Brain microvascular endothelial cell (primary cell): ENCODE results near the gene EMP3.
"Not testable (repeated sequence)": the region's sequence is repeated elsewhere in the genome, so short reads cannot be mapped to it uniquely, and the experiment has no call there.

Experiments used
- DNase-seq: peaks from one replicate; pipeline ENCODE4 v3.0.0-alpha.2; 2020
- H3K27ac ChIP-seq: fragments of 250-450 bp; sonication (Bioruptor Pico); 2 replicates; pipeline ENCODE4 v1.5.1; 2020; ENCODE audit warnings: mild to moderate bottlenecking, moderate library complexity
- H3K27me3 ChIP-seq: fragments of 250-450 bp; sonication (Bioruptor Pico); replicated peaks from 2 replicates; pipeline ENCODE4 v1.5.1; 2020; ENCODE audit warnings: mild to moderate bottlenecking
- H3K36me3 ChIP-seq: fragments of 250-450 bp; sonication (Bioruptor Pico); replicated peaks from 2 replicates; pipeline ENCODE4 v1.5.1; 2020; ENCODE audit warnings: mild to moderate bottlenecking
- H3K4me3 ChIP-seq: 2 replicates; pipeline ENCODE4 v1.5.1; 2011; ENCODE audit warnings: low read depth, mild to moderate bottlenecking, control low read depth, low read length, moderate library complexity
- CTCF ChIP-seq: IDR thresholded peaks from 2 replicates; pipeline ENCODE4 v1.5.1; 2011; ENCODE audit warnings: low read depth, mild to moderate bottlenecking, moderate library complexity, low read length, control low read depth, inconsistent platforms; ENCODE audit errors: missing control alignments
- in situ Hi-C: cut with HindIII; loops from 2 replicates; pipeline ENCODE4 v1.10.0; 2017; ENCODE audit warnings: low sequenced_read_pairs, low pct_ligation_motif_present

Gene EMP3

DNA sequence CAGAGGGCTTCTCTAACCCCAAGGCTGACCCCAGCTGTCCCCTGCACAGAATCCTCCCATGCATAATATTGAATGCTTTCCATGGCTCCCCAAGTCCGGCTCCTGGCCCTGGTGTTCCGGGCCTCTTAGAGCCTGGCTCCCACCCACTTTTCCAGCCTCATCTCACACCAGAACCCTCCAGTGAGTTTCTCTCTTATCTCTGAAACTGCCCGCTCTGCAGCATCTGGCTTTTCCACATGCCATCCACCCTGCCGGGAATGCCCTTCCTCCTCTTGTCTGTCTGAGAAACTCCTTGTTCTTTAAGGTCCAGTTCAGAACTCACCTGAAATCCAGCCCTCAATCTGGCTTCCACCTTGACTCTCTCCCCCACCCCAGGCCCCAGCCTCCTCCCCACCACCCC lies 45.6 kb downstream of the EMP3 start:
- no peak overlapping the region for H3K4me3 ChIP-seq
- H3K36me3 ChIP-seq: no peaks in the 10 kb centered on the region
- no peak overlapping the region for H3K27ac ChIP-seq
- H3K27me3 ChIP-seq: no peaks in the 10 kb centered on the region
- in situ Hi-C loops: no loop called here
- DNase-seq: no peak
- TF ChIP-seq CTCF: no peak

DNA sequence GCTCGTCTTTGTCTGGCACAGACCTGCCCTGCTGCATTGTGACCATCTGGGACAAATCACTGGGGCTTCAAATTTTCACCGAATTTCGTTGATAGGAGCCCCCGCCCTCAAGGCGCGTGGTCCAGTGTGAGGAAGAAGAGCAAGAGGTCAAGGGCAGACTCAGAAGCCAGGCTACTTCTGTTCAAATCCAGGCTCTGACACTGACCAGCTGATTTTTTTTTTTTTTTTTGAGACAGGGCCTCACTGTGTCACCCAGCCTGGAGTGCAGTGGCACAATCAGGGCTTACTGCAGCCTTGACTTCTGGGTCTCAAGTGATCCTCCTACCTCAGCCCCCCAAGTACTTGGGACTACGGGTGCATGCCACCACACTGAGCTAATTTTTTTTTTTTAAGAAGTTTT lies 46.0 kb downstream of the EMP3 start:
- DNase-seq: no peak
- H3K27me3 ChIP-seq: no peaks in the 10 kb centered on the region
- no peaks in the 10 kb centered on the region for H3K36me3 ChIP-seq
- no peak overlapping the region for H3K27ac ChIP-seq
- in situ Hi-C loops: no loop called here
- no peak overlapping the region for H3K4me3 ChIP-seq
- no peak for TF ChIP-seq CTCF

DNA sequence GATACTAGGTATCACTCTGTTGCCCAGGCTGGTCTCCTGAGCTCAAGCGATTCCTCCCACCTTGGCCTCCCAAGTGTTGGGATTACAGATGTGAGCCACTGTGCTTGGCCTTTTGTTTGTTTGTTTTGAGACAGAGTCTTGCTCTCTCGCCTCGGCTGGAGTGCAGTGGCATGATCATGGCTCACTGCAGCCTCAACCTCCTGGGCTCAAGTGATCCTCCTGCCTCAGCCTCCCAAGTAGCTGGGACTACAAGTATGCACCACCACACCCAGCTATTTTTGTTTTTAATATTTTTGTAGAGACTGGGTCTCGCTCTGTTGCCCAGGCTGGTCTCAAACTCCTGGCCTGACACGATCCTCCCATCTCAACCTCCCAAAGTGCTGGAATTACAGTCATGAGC lies 46.4 kb downstream of the EMP3 start:
- H3K27me3 ChIP-seq, H3K36me3 ChIP-seq, H3K27ac ChIP-seq, H3K4me3 ChIP-seq, in situ Hi-C loops, DNase-seq: not testable (repeated sequence)

GRCh38 chr19:48372904-48373303 lies 47.6 kb downstream of the EMP3 start:
- TF ChIP-seq CTCF: no peak
- Histone ChIP-seq H3K36me3 (no peaks in the 10 kb centered on the region), H3K27me3 (no peaks in the 10 kb centered on the region), H3K4me3 (no peak overlapping the region), H3K27ac (no peak overlapping the region)
- in situ Hi-C loops: no loop called here
- no peak for DNase-seq

DNA sequence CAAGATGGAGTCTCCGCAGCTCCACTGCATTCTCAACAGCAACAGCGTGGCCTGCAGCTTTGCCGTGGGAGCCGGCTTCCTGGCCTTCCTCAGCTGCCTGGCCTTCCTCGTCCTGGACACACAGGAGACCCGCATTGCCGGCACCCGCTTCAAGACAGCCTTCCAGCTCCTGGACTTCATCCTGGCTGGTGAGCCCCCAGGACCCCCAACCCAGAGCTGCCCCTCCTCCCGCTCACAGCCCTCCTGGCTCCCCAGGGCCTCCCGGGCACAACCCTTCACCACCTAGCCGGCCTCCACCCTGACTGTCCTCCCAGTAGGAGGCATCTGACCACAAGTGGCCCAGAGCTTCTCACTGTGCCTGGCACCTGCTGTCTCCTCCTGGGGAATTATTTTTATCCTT lies 48.2 kb downstream of the EMP3 start:
- Histone ChIP-seq H3K4me3 (no peak overlapping the region), H3K27ac (no peak overlapping the region), H3K27me3 (no peaks in the 10 kb centered on the region), H3K36me3 (no peaks in the 10 kb centered on the region)
- no peak for TF ChIP-seq CTCF
- in situ Hi-C loops: no loop called here
- no peak for DNase-seq

GRCh38 chr19:48378194-48378570 lies 52.8 kb downstream of the EMP3 start:
- Histone ChIP-seq H3K4me3 (no peak overlapping the region), H3K27me3 (no peaks in the 10 kb centered on the region), H3K27ac (no peak overlapping the region), H3K36me3 (peaks cover 19% of the 10 kb centered on the region)
- TF ChIP-seq CTCF: no peak
- DNase-seq: no peak
- in situ Hi-C loops: no loop called here
